Erythroblast (primary cell): ENCODE measurements around the gene FHL5.

Source experiments
- GATA1 ChIP-seq: IDR thresholded peaks from 2 replicates; pipeline ENCODE4 v1.6.1; 2011; ENCODE audit warnings: low read depth, mild to moderate bottlenecking, control low read depth, low read length, moderate library complexity
- POLR2A ChIP-seq: IDR thresholded peaks from 2 replicates; pipeline ENCODE4 v1.6.1; 2011; ENCODE audit warnings: mild to moderate bottlenecking, low read length

GRCh38 chr6:96562886-96563285 is at the start of gene FHL5:
- no peak for TF ChIP-seq GATA1
- TF ChIP-seq POLR2A, result no peak
